Measurements from ENCODE around the gene IGFBP5.

Gene IGFBP5

GRCh38 chr2:216645636-216645950 lies 49.8 kb downstream of the IGFBP5 start:
- Histone ChIP-seq H3K4me1 (ENCODE audit: control insufficient read depth in 1 of 2, insufficient read depth in 1 of 2, low read depth in 1 of 2, low read length in 1 of 2) (no peaks in the 10 kb centered on the region), H3K27me3 (no peaks in the 10 kb centered on the region), H3K27ac (no peak overlapping the region), H3K9me3 (no peaks in the 10 kb centered on the region), H3K4me3 (ENCODE audit: low read depth in 1 of 2, low read length in 1 of 2) (no peak overlapping the region), H3K36me3 (no peaks in the 10 kb centered on the region)
- no peak for TF ChIP-seq CTCF (IDR thresholded peaks at IDR 0.05)

GRCh38 chr2:216644842-216645635 lies 50.3 kb downstream of the IGFBP5 start:
- no peaks in the 10 kb centered on the region for H3K9me3 ChIP-seq
- no peak overlapping the region for H3K4me3 ChIP-seq (ENCODE audit: low read depth in 1 of 2, low read length in 1 of 2)
- H3K4me1 ChIP-seq (ENCODE audit: control insufficient read depth in 1 of 2, insufficient read depth in 1 of 2, low read depth in 1 of 2, low read length in 1 of 2) = no peaks in the 10 kb centered on the region
- H3K36me3 ChIP-seq = no peaks in the 10 kb centered on the region
- TF ChIP-seq CTCF (IDR thresholded peaks at IDR 0.05) = no peak
- no peaks in the 10 kb centered on the region for H3K27me3 ChIP-seq
- no peak overlapping the region for H3K27ac ChIP-seq

GRCh38 chr2:216643986-216644659 lies 51.2 kb downstream of the IGFBP5 start:
- Histone ChIP-seq H3K27ac (no peak overlapping the region), H3K27me3 (no peaks in the 10 kb centered on the region), H3K9me3 (no peaks in the 10 kb centered on the region), H3K4me3 (ENCODE audit: low read depth in 1 of 2, low read length in 1 of 2) (no peak overlapping the region), H3K36me3 (no peaks in the 10 kb centered on the region), H3K4me1 (ENCODE audit: control insufficient read depth in 1 of 2, insufficient read depth in 1 of 2, low read depth in 1 of 2, low read length in 1 of 2) (no peaks in the 10 kb centered on the region)
- no peak for TF ChIP-seq CTCF (IDR thresholded peaks at IDR 0.05)

- Histone ChIP-seq H3K4me3 (ENCODE audit: low read depth in 1 of 2, low read length in 1 of 2) (no peak overlapping the region), H3K4me1 (ENCODE audit: control insufficient read depth in 1 of 2, insufficient read depth in 1 of 2, low read depth in 1 of 2, low read length in 1 of 2) (peaks cover 18 to 31% of the 10 kb centered on the region in 2 experiments), H3K36me3 (no peaks in the 10 kb centered on the region), H3K9me3 (no peaks in the 10 kb centered on the region), H3K27ac (no peak overlapping the region), H3K27me3 (peaks cover 52% of the 10 kb centered on the region)
- no peak for TF ChIP-seq CTCF (IDR thresholded peaks at IDR 0.05)
Measured at GRCh38 chr2:216637472-216637871, 57.9 kb downstream of the IGFBP5 start.

GRCh38 chr2:216636551-216637450 lies 58.5 kb downstream of the IGFBP5 start:
- no peak for TF ChIP-seq CTCF (IDR thresholded peaks at IDR 0.05)
- Histone ChIP-seq H3K27me3 (peaks cover 59% of the 10 kb centered on the region), H3K4me3 (ENCODE audit: low read depth in 1 of 2, low read length in 1 of 2) (no peak overlapping the region), H3K36me3 (no peaks in the 10 kb centered on the region), H3K9me3 (no peaks in the 10 kb centered on the region), H3K27ac (no peak overlapping the region), H3K4me1 (ENCODE audit: control insufficient read depth in 1 of 2, insufficient read depth in 1 of 2, low read depth in 1 of 2, low read length in 1 of 2) (peaks cover 18 to 31% of the 10 kb centered on the region in 2 experiments)

All from neutrophil (primary cell).